Fibroblast of skin of scalp (primary cell): ENCODE results near the gene FAM90A1.
A peak's percentile ranks its signal among the peaks of the same experiment; 100 is the strongest.
"Not testable (repeated sequence)": the region's sequence is repeated elsewhere in the genome, so short reads cannot be mapped to it uniquely, and the experiment has no call there.

Experiments
- DNase-seq: peaks from one replicate; pipeline ENCODE4 v3.0.0-alpha.2; 2013

The FAM90A1 gene

DNA sequence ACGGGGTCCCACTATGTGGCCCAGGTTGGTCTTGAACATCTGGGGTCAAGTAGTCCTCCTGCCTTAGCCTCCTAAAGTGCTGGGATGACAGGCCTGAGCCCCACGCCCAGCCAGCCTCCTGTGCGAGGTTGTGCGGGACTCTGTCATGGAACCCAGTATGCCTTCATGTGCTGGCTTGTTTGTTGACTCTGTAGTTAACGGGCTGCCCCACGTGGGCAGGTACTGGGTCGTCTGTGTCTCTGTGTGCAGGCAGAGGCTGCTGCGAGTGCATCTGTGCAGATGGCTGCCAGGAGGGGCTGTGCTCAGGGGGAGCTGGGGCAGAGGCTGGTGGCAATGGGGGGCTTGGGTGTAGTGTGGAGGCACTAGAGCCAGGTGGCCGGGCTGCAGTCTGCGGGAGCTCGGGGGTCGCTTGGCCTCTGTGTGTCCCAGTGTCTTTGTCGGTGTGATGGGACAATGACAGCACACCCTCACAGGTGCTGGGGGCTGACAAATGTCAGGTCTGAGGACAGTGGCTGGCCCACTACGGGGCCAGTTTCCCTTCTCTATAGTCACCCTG lies 6.0 kb upstream of the FAM90A1 start:
- not testable (repeated sequence) for DNase-seq

DNA sequence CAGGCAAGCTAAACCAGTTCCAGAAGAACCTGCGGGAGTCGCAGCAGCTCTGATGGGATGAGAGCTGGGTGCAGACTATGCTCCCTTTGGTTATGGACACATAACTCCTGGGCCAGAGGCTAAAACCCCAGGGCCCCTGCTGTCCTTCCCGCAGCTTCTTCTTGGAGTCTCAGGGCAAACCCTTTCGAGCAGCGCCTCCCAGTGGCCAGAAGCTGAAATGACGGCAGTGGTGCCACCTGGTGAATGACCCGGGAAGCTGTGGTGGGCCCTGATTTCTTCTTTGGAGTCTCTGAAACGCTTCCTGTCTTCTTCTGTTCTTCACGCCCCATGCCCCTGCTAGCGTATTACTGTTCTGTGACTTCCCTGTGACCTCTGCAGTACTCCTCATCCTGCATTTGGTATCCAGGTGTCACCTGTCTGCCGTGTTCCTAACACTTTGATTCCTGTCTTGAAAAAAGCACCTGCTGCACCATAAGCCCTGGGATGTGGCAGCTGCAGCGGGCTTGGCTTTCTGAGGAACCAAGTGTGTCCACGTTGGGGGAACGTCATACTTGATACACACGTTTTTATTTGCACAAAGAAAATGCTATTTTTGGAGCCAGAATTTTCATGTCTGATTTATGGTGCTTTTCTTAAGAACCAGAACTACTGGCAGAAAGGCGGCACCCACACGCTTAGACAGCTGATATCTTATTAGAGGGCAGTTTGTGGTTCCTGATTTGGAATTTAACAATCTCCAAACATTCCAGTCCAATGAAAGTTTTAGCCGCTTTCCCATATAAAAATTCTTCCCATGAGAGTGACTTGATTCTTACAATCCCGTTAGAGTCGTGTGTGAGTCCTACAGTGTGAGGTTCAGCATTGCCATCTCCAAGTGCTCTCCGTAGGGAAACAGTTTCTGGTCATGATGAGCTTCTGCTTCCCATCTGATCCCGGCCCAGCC lies 4.5 kb upstream of the FAM90A1 start:
- peak; percentile 81 for DNase-seq

GRCh38 chr12:8231049-8231448 lies 3.6 kb upstream of the FAM90A1 start:
- not testable (repeated sequence) for DNase-seq

GRCh38 chr12:8229486-8229885 lies 2.1 kb upstream of the FAM90A1 start:
- not testable (repeated sequence) for DNase-seq

GRCh38 chr12:8228607-8229006 lies 1.2 kb upstream of the FAM90A1 start:
- DNase-seq = not testable (repeated sequence)

DNA sequence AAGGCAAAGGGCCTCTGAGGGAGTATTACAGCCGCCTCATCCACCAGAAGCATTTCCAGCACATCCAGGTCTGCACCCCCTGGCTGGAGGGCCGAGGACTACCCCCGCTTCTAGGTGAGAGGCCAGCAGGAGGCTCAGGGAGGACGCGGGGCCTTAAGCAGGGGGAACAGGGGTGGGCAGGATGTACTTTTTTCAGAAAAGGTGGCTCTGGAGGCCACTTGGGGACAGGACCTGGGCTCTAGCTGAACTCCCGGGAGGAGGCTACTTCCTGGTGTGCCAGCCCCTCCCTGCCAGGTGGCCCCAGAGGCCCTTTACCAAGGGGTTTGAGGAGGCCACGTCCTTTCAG lies 287 bp upstream of the FAM90A1 start:
- DNase-seq = not testable (repeated sequence)

- DNase-seq = no peak
These were observed 1.1 kb downstream of the FAM90A1 start for GRCh38 chr12:8226355-8226754.

DNA sequence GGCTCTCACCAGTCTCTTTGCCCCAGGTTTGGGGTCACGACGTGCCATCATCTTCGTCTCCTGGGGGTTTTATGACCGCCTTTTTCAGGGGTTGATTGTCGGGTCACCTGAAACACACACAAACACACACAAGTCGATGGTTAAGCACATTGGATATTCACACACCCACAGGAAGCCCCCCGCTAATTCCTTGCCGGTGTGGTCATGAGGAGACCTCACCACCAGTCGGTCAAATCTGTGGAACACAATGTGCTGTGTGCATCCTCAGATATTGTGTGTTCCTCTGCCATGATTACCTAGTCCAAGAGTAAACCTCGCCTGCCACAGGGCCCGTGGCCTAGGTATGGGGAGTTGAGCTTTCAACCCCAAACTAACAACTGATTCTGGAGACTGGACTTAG lies 2.6 kb downstream of the FAM90A1 start:
- DNase-seq = not testable (repeated sequence)

DNA sequence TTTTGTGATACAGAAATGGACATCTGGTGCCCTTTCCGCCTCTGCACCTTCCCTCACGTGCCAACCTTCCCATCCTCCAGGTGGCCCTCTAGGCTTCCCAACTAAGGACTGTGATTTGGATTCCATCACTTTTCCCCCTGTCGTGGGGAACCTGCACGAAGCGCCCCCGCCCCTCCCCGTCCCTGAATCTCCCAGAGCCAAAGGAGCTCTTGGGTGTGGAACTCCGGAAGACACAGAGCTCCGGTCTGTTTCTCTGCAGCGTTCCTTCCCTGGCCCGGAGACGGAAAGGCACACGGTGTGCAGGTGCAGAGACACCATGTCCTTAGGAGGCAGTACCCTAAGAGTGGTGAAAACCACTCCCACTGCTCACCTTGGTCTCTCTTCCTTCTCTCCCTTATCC lies 3.8 kb downstream of the FAM90A1 start:
- DNase-seq = not testable (repeated sequence)

- not testable (repeated sequence) for DNase-seq
These were observed 5.1 kb downstream of the FAM90A1 start for GRCh38 chr12:8222303-8222702.

GRCh38 chr12:8221844-8222243 lies 5.6 kb downstream of the FAM90A1 start:
- DNase-seq = not testable (repeated sequence)

GRCh38 chr12:8221375-8221774 lies 6.0 kb downstream of the FAM90A1 start:
- DNase-seq = not testable (repeated sequence)

- not testable (repeated sequence) for DNase-seq
These were observed 8.6 kb downstream of the FAM90A1 start for GRCh38 chr12:8218711-8219382.

- DNase-seq = peak; percentile 98
These were observed 29.6 kb downstream of the FAM90A1 start for GRCh38 chr12:8197685-8198308.

- peak; percentile 3 for DNase-seq
These were observed 39.3 kb downstream of the FAM90A1 start for GRCh38 chr12:8188088-8188487.

DNA sequence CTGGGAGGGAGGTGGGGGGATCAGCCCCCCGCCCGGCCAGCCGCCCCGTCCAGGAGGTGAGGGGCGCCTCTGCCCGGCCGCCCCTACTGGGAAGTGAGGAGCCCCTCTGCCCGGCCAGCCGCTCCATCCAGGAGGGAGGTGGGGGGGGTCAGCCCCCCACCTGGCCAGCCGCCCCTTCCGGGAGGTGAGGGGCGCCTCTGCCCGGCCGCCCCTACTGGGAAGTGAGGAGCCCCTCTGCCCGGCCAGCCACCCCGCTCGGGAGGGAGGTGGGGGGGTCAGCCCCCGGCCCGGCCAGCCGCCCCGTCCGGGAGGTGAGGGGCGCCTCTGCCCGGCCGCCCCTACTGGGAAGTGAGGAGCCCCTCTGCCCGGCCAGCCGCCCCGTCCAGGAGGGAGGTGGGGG lies 43.2 kb downstream of the FAM90A1 start:
- DNase-seq = not testable (repeated sequence)

DNA sequence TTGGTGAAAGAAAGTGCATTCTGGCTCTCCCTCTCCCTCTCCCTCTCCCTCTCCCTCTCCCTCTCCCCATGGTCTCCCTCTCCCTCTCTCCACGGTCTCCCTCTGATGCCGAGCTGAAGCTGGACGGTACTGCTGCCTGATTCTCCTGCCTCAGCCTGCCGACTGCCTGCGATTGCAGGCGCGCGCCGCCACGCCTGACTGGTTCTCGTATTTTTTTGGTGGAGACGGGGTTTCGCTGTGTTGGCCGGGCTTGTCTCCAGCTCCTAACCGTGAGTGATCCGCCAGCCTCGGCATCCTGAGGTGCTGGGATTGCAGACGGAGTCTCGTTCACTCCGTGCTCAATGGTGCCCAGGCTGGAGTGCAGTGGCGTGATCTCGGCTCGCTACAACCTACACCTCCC lies 44.1 kb downstream of the FAM90A1 start:
- not testable (repeated sequence) for DNase-seq

- DNase-seq = not testable (repeated sequence)
These were observed 44.5 kb downstream of the FAM90A1 start for GRCh38 chr12:8182923-8183322.

DNA sequence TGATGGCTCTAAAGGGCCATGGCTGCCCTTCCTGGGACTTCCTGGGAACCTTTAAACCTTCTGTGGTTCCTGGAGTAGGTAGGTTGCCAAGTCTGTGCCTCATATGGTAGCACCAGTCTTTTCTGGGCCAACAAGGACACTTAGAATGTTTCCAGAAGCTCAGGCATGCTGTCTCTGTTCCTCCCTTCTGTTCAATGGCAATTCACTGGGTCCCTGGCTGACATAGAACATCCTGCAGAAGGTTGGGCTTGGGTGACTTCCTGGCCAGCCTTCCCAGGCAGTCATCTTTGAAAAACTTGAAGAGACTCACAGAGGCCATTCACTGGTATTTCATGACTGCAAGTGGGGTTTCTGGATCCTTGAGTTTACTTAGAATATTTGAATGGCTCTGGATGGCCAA lies 46.1 kb downstream of the FAM90A1 start:
- DNase-seq = not testable (repeated sequence)

DNA sequence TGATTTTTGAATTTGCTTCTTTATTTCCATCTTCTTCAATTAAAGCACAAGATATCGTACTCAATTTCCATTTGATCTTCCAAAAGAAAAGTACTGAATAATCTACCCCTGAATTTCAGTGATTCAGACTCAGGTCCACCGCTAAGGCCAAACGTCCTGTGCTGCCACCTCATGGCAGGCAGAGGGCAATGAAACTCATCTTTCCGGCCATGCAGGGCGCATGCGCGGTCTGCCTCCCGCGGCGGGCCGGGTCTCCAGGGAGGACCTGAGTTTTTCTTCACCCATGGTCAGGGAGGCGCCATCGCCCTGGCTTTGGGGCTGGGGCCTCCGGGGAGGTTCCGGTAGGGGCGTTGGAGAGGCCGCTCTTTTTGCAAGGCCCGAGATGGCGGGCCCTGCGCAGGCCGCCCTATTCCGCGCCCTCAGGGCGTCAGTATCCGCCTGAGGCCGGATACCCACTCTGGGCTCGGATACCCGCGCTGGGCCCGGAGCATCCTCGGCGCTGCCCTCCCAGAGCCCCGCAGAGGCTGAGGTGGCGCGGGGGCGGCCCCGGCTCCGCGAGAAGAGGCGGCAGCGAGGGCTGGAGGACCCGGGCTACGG lies 47.3 kb downstream of the FAM90A1 start:
- DNase-seq = peak; percentile 73

DNA sequence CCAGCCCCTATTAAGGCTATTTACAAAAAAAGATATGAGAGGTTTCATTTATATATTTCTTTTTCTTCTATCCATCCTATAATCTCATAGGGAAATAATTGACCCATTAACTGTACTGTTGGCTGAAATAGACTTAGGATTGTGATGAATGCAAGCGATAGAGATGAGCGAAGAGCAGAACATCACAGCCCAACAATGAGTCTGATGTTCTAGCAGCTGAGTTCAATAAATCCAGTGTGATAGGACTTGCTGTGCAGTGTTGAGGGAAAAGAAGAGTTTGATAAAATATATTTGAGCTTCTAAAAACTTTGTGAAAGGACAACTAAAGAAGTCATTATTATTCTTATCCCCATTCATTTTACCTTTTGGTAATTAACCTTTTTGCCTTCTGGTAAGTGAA lies 54.5 kb downstream of the FAM90A1 start:
- DNase-seq = not testable (repeated sequence)
